ENCODE data around the gene TMEM88. TPM values are rescaled to one million over a fixed set of nuclear protein-coding genes. Genes with fewer than 3 reads are reported as not detected.

TMEM88 gene
- total RNA-seq, 2 donors from 2014 or later, result 16.8 to 26.8 TPM

- Histone ChIP-seq H3K9me3 (ENCODE audit: control insufficient read depth, low read length) (no peaks in the 10 kb centered on the region), H3K4me1 (ENCODE audit: control insufficient read depth, insufficient read depth, low read length) (peaks cover 14% of the 10 kb centered on the region), H3K27ac (ENCODE audit: low read depth, low read length) (no peak overlapping the region), H3K4me3 (ENCODE audit: low read length) (no peak overlapping the region), H3K27me3 (ENCODE audit: control insufficient read depth, insufficient read depth, low read length, poor library complexity, severe bottlenecking) (peaks cover 11% of the 10 kb centered on the region), H3K9ac (ENCODE audit: extremely low read depth, low read length, poor library complexity, severe bottlenecking) (no peak overlapping the region), H3K36me3 (ENCODE audit: control insufficient read depth, insufficient read depth, low read length) (no peaks in the 10 kb centered on the region)
- Mint-ChIP-seq H3K4me1 (peaks cover 14% of the 10 kb centered on the region), H3K9me3 (no peaks in the 10 kb centered on the region), H3K27me3 (ENCODE audit: insufficient read depth) (peaks cover 29% of the 10 kb centered on the region), H3K36me3 (ENCODE audit: low read depth) (no peaks in the 10 kb centered on the region), H3K4me3 (no peak overlapping the region), H3K27ac (no peak overlapping the region)
- WGBS, 2 experiments (ENCODE audit: insufficient coverage in 1 of 2, insufficient read length in 1 of 2), result 94 to 95% methylated on average over 2 to 10 of the region's 10 CpGs
- DNase-seq, result peak; percentile 42
- TF ChIP-seq CTCF (conservative IDR thresholded peaks at IDR 0.05), result no peak
Measured at GRCh38 chr17:7818026-7818425, 36.8 kb upstream of the TMEM88 start.

GRCh38 chr17:7818746-7819645, 35.9 kb upstream of the TMEM88 start:
- peaks cover 36% of the 10 kb centered on the region for H3K27me3 Mint-ChIP-seq (ENCODE audit: insufficient read depth)
- Histone ChIP-seq H3K4me1 (ENCODE audit: control insufficient read depth, insufficient read depth, low read length) (peaks cover 14% of the 10 kb centered on the region), H3K9ac (ENCODE audit: extremely low read depth, low read length, poor library complexity, severe bottlenecking) (no peak overlapping the region), H3K9me3 (ENCODE audit: control insufficient read depth, low read length) (no peaks in the 10 kb centered on the region), H3K27ac (ENCODE audit: low read depth, low read length) (no peak overlapping the region), H3K4me3 (ENCODE audit: low read length) (no peak overlapping the region), H3K36me3 (ENCODE audit: control insufficient read depth, insufficient read depth, low read length) (no peaks in the 10 kb centered on the region), H3K27me3 (ENCODE audit: control insufficient read depth, insufficient read depth, low read length, poor library complexity, severe bottlenecking) (peaks cover 11% of the 10 kb centered on the region)
- TF ChIP-seq CTCF (conservative IDR thresholded peaks at IDR 0.05), result no peak
- H3K9me3 Mint-ChIP-seq, result no peaks in the 10 kb centered on the region
- H3K36me3 Mint-ChIP-seq (ENCODE audit: low read depth), result no peaks in the 10 kb centered on the region
- 92 to 96% methylated on average over 24 to 27 of the region's 27 CpGs for WGBS, 2 experiments (ENCODE audit: insufficient coverage in 1 of 2, insufficient read length in 1 of 2)
- H3K27ac Mint-ChIP-seq, result no peak overlapping the region
- no peak overlapping the region for H3K4me3 Mint-ChIP-seq
- no peak for DNase-seq
- peaks cover 20% of the 10 kb centered on the region for H3K4me1 Mint-ChIP-seq

GRCh38 chr17:7820231-7820630, 34.6 kb upstream of the TMEM88 start:
- WGBS, 2 experiments (ENCODE audit: insufficient coverage in 1 of 2, insufficient read length in 1 of 2), result 74 to 87% methylated on average over 4 to 5 of the region's 5 CpGs
- no peak overlapping the region for H3K27ac Mint-ChIP-seq
- Histone ChIP-seq H3K4me3 (ENCODE audit: low read length) (no peak overlapping the region), H3K9me3 (ENCODE audit: control insufficient read depth, low read length) (no peaks in the 10 kb centered on the region), H3K4me1 (ENCODE audit: control insufficient read depth, insufficient read depth, low read length) (peaks cover 14% of the 10 kb centered on the region), H3K36me3 (ENCODE audit: control insufficient read depth, insufficient read depth, low read length) (no peaks in the 10 kb centered on the region), H3K27me3 (ENCODE audit: control insufficient read depth, insufficient read depth, low read length, poor library complexity, severe bottlenecking) (peaks cover 11% of the 10 kb centered on the region), H3K27ac (ENCODE audit: low read depth, low read length) (no peak overlapping the region), H3K9ac (ENCODE audit: extremely low read depth, low read length, poor library complexity, severe bottlenecking) (no peak overlapping the region)
- peaks cover 48% of the 10 kb centered on the region for H3K27me3 Mint-ChIP-seq (ENCODE audit: insufficient read depth)
- H3K4me1 Mint-ChIP-seq, result peaks cover 22% of the 10 kb centered on the region
- no peak overlapping the region for H3K4me3 Mint-ChIP-seq
- H3K9me3 Mint-ChIP-seq, result no peaks in the 10 kb centered on the region
- peak; percentile 41 for DNase-seq
- no peak for TF ChIP-seq CTCF (conservative IDR thresholded peaks at IDR 0.05)
- no peaks in the 10 kb centered on the region for H3K36me3 Mint-ChIP-seq (ENCODE audit: low read depth)
